Liver (tissue), 9 donors: ENCODE results near the gene STRA8. TPM values are rescaled to one million over a fixed set of nuclear protein-coding genes. Genes with fewer than 3 reads are reported as not detected.

Experiments used
- DNase-seq: peaks from one replicate; pipeline ENCODE4 v3.0.0-alpha.2; 2017; ENCODE audit warnings: low spot score
- H3K27ac ChIP-seq, 2 donors: one replicate each; pipeline ENCODE4 v1.7.0; 2013; ENCODE audit warnings: inconsistent platforms in 2 of 2, low read length in 2 of 2, control low read depth in 1 of 2, low read depth in 1 of 2, mild to moderate bottlenecking in 1 of 2
- H3K27me3 ChIP-seq, 4 donors: one replicate each; pipeline versions ENCODE4 v1.6.1 to v1.7.0; 2013; ENCODE audit warnings: low read length in 3 of 4, inconsistent platforms in 1 of 4, mild to moderate bottlenecking in 1 of 4, moderate library complexity in 1 of 4; ENCODE audit not compliant: control insufficient read depth in 4 of 4, insufficient read depth in 4 of 4
- H3K36me3 ChIP-seq, 4 donors: one replicate each; pipeline versions ENCODE4 v1.6.1 to v1.7.0; 2013; ENCODE audit warnings: low read length in 3 of 4, mild to moderate bottlenecking in 3 of 4, low read depth in 1 of 4, moderate library complexity in 1 of 4; ENCODE audit not compliant: control insufficient read depth in 4 of 4, insufficient read depth in 3 of 4
- H3K4me1 ChIP-seq, 4 donors: one replicate each; pipeline versions ENCODE4 v1.6.1 to v1.7.0; 2013; ENCODE audit warnings: low read length in 3 of 4, mild to moderate bottlenecking in 3 of 4, moderate library complexity in 1 of 4; ENCODE audit not compliant: control insufficient read depth in 4 of 4, insufficient read depth in 4 of 4
- H3K4me3 ChIP-seq, 3 donors: one replicate each; pipeline versions ENCODE4 v1.6.1 to v1.7.0; 2013; ENCODE audit warnings: low read length in 3 of 3, control low read depth in 1 of 3, low read depth in 1 of 3, mild to moderate bottlenecking in 1 of 3
- H3K9ac ChIP-seq, 2 donors: one replicate each; pipeline ENCODE4 v1.7.0; 2013; ENCODE audit warnings: low read length in 2 of 2, mild to moderate bottlenecking in 2 of 2, moderate library complexity in 2 of 2, control low read depth in 1 of 2, low read depth in 1 of 2
- H3K9me3 ChIP-seq, 4 donors: one replicate each; pipeline versions ENCODE4 v1.6.1 to v1.7.0; 2013; ENCODE audit warnings: low read length in 3 of 4; ENCODE audit not compliant: control insufficient read depth in 4 of 4
- EGR1 ChIP-seq, 2 donors: IDR thresholded peaks; 2 replicates each; pipeline ENCODE4 v1.6.1; 2016 to 2018; ENCODE audit warnings: antibody characterized with exemption in 2 of 2, low read depth in 2 of 2
- FOXA1 ChIP-seq: IDR thresholded peaks from 2 replicates; pipeline ENCODE4 v1.6.1; 2016; ENCODE audit warnings: antibody characterized with exemption
- FOXA2 ChIP-seq: IDR thresholded peaks from 2 replicates; pipeline ENCODE4 v1.6.1; 2016; ENCODE audit warnings: antibody characterized with exemption
- GABPA ChIP-seq, 2 donors: IDR thresholded peaks in 1 of 2; conservative IDR thresholded peaks in 1 of 2; 2 replicates each; pipeline ENCODE4 v1.6.1; 2016; ENCODE audit warnings: antibody characterized with exemption in 2 of 2, mild to moderate bottlenecking in 1 of 2, moderate library complexity in 1 of 2
- HNF4A ChIP-seq, 2 donors: conservative IDR thresholded peaks; 2 replicates each; pipeline ENCODE4 v1.6.1; 2016; ENCODE audit warnings: antibody characterized with exemption in 2 of 2, mild to moderate bottlenecking in 2 of 2
- HNF4G ChIP-seq: IDR thresholded peaks from 2 replicates; pipeline ENCODE4 v1.6.1; 2016; ENCODE audit warnings: antibody characterized with exemption
- NR2F2 ChIP-seq: IDR thresholded peaks from 2 replicates; pipeline ENCODE4 v1.6.1; 2016; ENCODE audit warnings: antibody characterized with exemption
- RAD21 ChIP-seq, 2 donors: IDR thresholded peaks; 2 replicates each; pipeline ENCODE4 v1.6.1; 2016; ENCODE audit warnings: antibody characterized with exemption in 2 of 2, mild to moderate bottlenecking in 2 of 2
- RXRA ChIP-seq, 2 donors: IDR thresholded peaks; 2 replicates each; pipeline ENCODE4 v1.6.1; 2017 to 2018; ENCODE audit warnings: antibody characterized with exemption in 2 of 2, mild to moderate bottlenecking in 1 of 2
- SP1 ChIP-seq: IDR thresholded peaks from 2 replicates; pipeline ENCODE4 v1.6.1; 2018; ENCODE audit warnings: antibody characterized with exemption, mild to moderate bottlenecking
- TAF1 ChIP-seq: conservative IDR thresholded peaks from 2 replicates; pipeline ENCODE4 v1.6.1; 2016; ENCODE audit warnings: antibody characterized with exemption, mild to moderate bottlenecking
- WGBS: extraction: QIAGEN DNeasy Blood & Tissue Kit; methylation state at CpG from one replicate; pipeline ENCODE4 v1.1.7; 2013; 5-methylcytosine and 5-hydroxymethylcytosine counted together
- polyA plus RNA-seq, 2 donors: library from polyadenylated mRNA; stranded (reverse) in 1 of 2; unstranded in 1 of 2; fragments of 200-250 nt in 1 of 2; fragments of >200 nt in 1 of 2; fragmentation: Nextera tagmentation in 1 of 2; extraction: Ambion mirVana in 1 of 2; gene quantifications; one replicate each; pipeline versions ENCODE4 v1.2.1 to v1.2.3, GENCODE V29; 2013 to 2015
- total RNA-seq, 2 donors: library from RNA; depleted of rRNA; stranded (reverse); fragments of >200 nt; gene quantifications; one replicate each; pipeline ENCODE4 v1.2.3, GENCODE V29; 2014
- TF ChIP-seq, protein P1 (sequence below): IDR thresholded peaks from 2 replicates; pipeline ENCODE4 v1.6.1; 2016; ENCODE audit warnings: antibody characterized with exemption
- TF ChIP-seq, protein P2 (sequence below): IDR thresholded peaks from 2 replicates; pipeline ENCODE4 v1.6.1; 2016; ENCODE audit warnings: antibody characterized with exemption
- TF ChIP-seq, protein P3 (sequence below): IDR thresholded peaks from 2 replicates; pipeline ENCODE4 v1.6.1; 2016; ENCODE audit warnings: antibody characterized with exemption
- TF ChIP-seq, protein P4 (sequence below): fragments of 150-350 bp; IDR thresholded peaks from 2 replicates; pipeline ENCODE4 v1.5.1; 2017; ENCODE audit warnings: improper control_type of control experiment, low read depth, low read length; ENCODE audit not compliant: missing input control
- TF ChIP-seq, protein P5 (sequence below): IDR thresholded peaks from 2 replicates; pipeline ENCODE4 v1.6.1; 2016; ENCODE audit warnings: antibody characterized with exemption, mild to moderate bottlenecking
- donor health status: healthy.
- donor health status: healthy.
- donor health status: healthy.
- donor health status: healthy.
- donor health status: healthy.

Gene STRA8
- total and polyA plus RNA-seq, 4 donors = 0.14 TPM; not detected in 3

DNA sequence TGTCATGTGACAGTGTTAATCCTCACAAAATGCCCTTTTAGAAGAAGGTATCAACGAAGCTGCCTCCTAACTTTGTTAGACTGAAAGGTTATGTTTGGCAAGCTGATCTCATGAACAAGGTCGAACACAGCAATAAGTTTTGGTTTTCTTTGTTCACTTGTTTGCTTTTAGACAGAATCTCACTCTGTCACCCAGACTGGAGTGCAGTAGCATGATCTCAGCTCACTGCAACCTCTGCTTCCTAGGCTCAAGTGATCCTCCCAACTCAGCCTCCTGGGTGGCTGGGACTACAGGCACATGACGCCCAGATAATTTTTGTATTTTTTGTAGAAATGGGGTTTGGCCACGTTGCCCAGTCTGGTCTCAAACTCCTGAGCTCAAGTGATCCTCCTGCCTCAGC lies 1.1 kb downstream of the STRA8 start:
- H3K9me3 ChIP-seq = no peaks in the 10 kb centered on the region
- H3K36me3 ChIP-seq = no peaks in the 10 kb centered on the region
- no peak overlapping the region for H3K27ac ChIP-seq
- no peaks in the 10 kb centered on the region for H3K4me1 ChIP-seq
- H3K9ac ChIP-seq = no peak overlapping the region
- no peak for DNase-seq
- no peak overlapping the region for H3K4me3 ChIP-seq
- no peaks in the 10 kb centered on the region for H3K27me3 ChIP-seq
- TF ChIP-seq HNF4G = no peak
- TF ChIP-seq FOXA2 = no peak
- TF ChIP-seq TAF1 = no peak
- WGBS = 62% methylated on average over 4 of the region's 4 CpGs

DNA sequence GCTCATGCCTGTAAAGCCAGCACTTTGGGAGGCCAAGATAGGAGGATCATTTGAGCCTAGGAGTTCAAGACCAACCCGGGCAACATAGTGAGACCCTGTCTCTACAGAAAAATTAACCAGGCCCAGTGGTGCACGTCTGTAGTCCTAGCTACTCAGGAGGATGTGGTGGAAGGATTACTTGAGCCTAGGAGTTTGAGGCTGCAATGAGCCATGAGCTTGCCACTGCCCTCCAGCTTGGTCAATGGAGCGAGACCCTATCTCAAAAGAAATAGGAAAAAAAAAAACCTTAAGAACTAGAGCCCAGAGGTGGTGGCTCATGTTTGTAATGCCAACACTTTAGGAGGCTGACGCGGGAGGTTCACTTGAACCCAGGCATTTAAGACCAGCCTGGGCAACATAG lies 2.2 kb downstream of the STRA8 start:
- no peak for DNase-seq
- 96% methylated on average over 5 of the region's 5 CpGs for WGBS
- Histone ChIP-seq H3K9me3 (no peaks in the 10 kb centered on the region), H3K4me1 (no peaks in the 10 kb centered on the region), H3K27ac (no peak overlapping the region), H3K36me3 (no peaks in the 10 kb centered on the region), H3K4me3 (no peak overlapping the region), H3K9ac (no peak overlapping the region), H3K27me3 (no peaks in the 10 kb centered on the region)
- no peak for TF ChIP-seq RXRA (IDR thresholded peaks at IDR 0.05)
- no peak for TF ChIP-seq EGR1 (IDR thresholded peaks at IDR 0.05; ENCODE audit: low read depth in 2 of 2)
- TF ChIP-seq HNF4G = no peak
- TF ChIP-seq, protein P1, sequence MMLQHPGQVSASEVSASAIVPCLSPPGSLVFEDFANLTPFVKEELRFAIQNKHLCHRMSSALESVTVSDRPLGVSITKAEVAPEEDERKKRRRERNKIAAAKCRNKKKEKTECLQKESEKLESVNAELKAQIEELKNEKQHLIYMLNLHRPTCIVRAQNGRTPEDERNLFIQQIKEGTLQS = no peak
- TF ChIP-seq, protein P2, sequence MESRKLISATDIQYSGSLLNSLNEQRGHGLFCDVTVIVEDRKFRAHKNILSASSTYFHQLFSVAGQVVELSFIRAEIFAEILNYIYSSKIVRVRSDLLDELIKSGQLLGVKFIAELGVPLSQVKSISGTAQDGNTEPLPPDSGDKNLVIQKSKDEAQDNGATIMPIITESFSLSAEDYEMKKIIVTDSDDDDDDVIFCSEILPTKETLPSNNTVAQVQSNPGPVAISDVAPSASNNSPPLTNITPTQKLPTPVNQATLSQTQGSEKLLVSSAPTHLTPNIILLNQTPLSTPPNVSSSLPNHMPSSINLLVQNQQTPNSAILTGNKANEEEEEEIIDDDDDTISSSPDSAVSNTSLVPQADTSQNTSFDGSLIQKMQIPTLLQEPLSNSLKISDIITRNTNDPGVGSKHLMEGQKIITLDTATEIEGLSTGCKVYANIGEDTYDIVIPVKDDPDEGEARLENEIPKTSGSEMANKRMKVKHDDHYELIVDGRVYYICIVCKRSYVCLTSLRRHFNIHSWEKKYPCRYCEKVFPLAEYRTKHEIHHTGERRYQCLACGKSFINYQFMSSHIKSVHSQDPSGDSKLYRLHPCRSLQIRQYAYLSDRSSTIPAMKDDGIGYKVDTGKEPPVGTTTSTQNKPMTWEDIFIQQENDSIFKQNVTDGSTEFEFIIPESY = no peak
- no peak for TF ChIP-seq RAD21 (IDR thresholded peaks at IDR 0.05)
- TF ChIP-seq, protein P3, sequence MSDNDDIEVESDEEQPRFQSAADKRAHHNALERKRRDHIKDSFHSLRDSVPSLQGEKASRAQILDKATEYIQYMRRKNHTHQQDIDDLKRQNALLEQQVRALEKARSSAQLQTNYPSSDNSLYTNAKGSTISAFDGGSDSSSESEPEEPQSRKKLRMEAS = no peak
- TF ChIP-seq GABPA (IDR thresholded peaks at IDR 0.05 in 1 of 2, conservative IDR thresholded peaks at IDR 0.05 in 1 of 2) = no peak
- TF ChIP-seq, protein P4, sequence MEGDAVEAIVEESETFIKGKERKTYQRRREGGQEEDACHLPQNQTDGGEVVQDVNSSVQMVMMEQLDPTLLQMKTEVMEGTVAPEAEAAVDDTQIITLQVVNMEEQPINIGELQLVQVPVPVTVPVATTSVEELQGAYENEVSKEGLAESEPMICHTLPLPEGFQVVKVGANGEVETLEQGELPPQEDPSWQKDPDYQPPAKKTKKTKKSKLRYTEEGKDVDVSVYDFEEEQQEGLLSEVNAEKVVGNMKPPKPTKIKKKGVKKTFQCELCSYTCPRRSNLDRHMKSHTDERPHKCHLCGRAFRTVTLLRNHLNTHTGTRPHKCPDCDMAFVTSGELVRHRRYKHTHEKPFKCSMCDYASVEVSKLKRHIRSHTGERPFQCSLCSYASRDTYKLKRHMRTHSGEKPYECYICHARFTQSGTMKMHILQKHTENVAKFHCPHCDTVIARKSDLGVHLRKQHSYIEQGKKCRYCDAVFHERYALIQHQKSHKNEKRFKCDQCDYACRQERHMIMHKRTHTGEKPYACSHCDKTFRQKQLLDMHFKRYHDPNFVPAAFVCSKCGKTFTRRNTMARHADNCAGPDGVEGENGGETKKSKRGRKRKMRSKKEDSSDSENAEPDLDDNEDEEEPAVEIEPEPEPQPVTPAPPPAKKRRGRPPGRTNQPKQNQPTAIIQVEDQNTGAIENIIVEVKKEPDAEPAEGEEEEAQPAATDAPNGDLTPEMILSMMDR = no peak

DNA sequence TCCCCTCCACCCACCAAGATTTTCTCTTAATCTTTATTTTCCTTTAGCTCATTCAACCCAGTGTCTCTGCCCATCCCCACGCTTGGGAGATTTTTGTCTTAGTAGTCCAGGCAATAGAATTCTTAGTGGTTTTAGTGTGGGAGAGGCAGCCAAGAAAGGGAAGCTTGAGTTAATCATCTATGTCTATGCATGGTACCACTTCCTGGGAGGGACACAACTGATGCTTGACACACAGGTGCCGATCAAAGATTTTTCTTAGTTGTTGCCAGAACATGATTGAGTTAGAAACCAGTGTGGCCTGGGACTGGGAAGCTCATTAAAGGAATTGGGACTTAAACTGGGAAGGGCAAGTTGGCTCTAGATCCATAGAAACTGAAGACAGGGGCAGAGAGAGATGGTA lies 3.1 kb downstream of the STRA8 start:
- Histone ChIP-seq H3K9ac (no peak overlapping the region), H3K9me3 (no peaks in the 10 kb centered on the region), H3K27me3 (no peaks in the 10 kb centered on the region), H3K4me3 (no peak overlapping the region), H3K36me3 (no peaks in the 10 kb centered on the region), H3K27ac (no peak overlapping the region), H3K4me1 (no peaks in the 10 kb centered on the region)
- DNase-seq = no peak
- 78% methylated on average over 2 of the region's 2 CpGs for WGBS
- TF ChIP-seq FOXA2 (no peak), FOXA1 (no peak), HNF4G (no peak), GABPA (IDR thresholded peaks at IDR 0.05 in 1 of 2, conservative IDR thresholded peaks at IDR 0.05 in 1 of 2) (no peak), TAF1 (no peak), EGR1 (IDR thresholded peaks at IDR 0.05; ENCODE audit: low read depth in 2 of 2) (no peak), RXRA (IDR thresholded peaks at IDR 0.05) (no peak), RAD21 (IDR thresholded peaks at IDR 0.05) (no peak), SP1 (no peak), HNF4A (conservative IDR thresholded peaks at IDR 0.05) (no peak), NR2F2 (no peak)
- TF ChIP-seq, protein P1 = no peak
- TF ChIP-seq, protein P3 = no peak
- TF ChIP-seq, protein P2 = no peak
- TF ChIP-seq, protein P5, sequence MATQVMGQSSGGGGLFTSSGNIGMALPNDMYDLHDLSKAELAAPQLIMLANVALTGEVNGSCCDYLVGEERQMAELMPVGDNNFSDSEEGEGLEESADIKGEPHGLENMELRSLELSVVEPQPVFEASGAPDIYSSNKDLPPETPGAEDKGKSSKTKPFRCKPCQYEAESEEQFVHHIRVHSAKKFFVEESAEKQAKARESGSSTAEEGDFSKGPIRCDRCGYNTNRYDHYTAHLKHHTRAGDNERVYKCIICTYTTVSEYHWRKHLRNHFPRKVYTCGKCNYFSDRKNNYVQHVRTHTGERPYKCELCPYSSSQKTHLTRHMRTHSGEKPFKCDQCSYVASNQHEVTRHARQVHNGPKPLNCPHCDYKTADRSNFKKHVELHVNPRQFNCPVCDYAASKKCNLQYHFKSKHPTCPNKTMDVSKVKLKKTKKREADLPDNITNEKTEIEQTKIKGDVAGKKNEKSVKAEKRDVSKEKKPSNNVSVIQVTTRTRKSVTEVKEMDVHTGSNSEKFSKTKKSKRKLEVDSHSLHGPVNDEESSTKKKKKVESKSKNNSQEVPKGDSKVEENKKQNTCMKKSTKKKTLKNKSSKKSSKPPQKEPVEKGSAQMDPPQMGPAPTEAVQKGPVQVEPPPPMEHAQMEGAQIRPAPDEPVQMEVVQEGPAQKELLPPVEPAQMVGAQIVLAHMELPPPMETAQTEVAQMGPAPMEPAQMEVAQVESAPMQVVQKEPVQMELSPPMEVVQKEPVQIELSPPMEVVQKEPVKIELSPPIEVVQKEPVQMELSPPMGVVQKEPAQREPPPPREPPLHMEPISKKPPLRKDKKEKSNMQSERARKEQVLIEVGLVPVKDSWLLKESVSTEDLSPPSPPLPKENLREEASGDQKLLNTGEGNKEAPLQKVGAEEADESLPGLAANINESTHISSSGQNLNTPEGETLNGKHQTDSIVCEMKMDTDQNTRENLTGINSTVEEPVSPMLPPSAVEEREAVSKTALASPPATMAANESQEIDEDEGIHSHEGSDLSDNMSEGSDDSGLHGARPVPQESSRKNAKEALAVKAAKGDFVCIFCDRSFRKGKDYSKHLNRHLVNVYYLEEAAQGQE = no peak
